Type B pancreatic cell (in vitro differentiated cells): ENCODE data around the gene ZBED5. TPM values are rescaled to one million over a fixed set of nuclear protein-coding genes. Genes with fewer than 3 reads are reported as not detected.

Experiments
- DNase-seq: peaks from one replicate; pipeline ENCODE4 v3.0.0; 2021; ENCODE audit warnings: mixed read lengths; ENCODE audit not compliant: unreplicated experiment; ENCODE audit errors: extremely low spot score
- H3K27ac Mint-ChIP-seq: 2 replicates; pipeline ENCODE4 v1.8.0; 2021; ENCODE audit warnings: mild to moderate bottlenecking, mixed read lengths
- H3K27me3 Mint-ChIP-seq: 2 replicates; pipeline ENCODE4 v1.8.0; 2021; ENCODE audit warnings: mixed read lengths
- H3K36me3 Mint-ChIP-seq: 2 replicates; pipeline ENCODE4 v1.8.0; 2021; ENCODE audit warnings: mixed read lengths
- H3K4me1 Mint-ChIP-seq: one replicate; pipeline ENCODE4 v1.8.0; 2021; ENCODE audit warnings: mixed read lengths; ENCODE audit not compliant: unreplicated experiment
- H3K4me3 Mint-ChIP-seq: 2 replicates; pipeline ENCODE4 v1.8.0; 2021; ENCODE audit warnings: mild to moderate bottlenecking, mixed read lengths
- H3K9me3 Mint-ChIP-seq: 2 replicates; pipeline ENCODE4 v1.8.0; 2021; ENCODE audit warnings: mixed read lengths
- total RNA-seq: library from RNA; stranded (reverse); gene quantifications from 2 replicates; pipeline ENCODE4 v1.2.1, GENCODE V29; 2021; ENCODE audit warnings: low replicate concordance
- TF ChIP-seq, protein P1 (sequence below): fragments of 200-600 bp; sonication (generic); conservative IDR thresholded peaks from 2 replicates; pipeline ENCODE4 v1.5.0; 2021; ENCODE audit warnings: antibody characterized with exemption, mild to moderate bottlenecking

Gene ZBED5
- total RNA-seq, 1 donor from 2014 or later = 88.0 TPM

GRCh38 chr11:10813945-10814344, 43.9 kb downstream of the ZBED5 start:
- H3K36me3 Mint-ChIP-seq = no peaks in the 10 kb centered on the region
- peaks cover under 1% of the 10 kb centered on the region for H3K27me3 Mint-ChIP-seq
- no peaks in the 10 kb centered on the region for H3K9me3 Mint-ChIP-seq
- DNase-seq = no peak
- TF ChIP-seq, protein P1, sequence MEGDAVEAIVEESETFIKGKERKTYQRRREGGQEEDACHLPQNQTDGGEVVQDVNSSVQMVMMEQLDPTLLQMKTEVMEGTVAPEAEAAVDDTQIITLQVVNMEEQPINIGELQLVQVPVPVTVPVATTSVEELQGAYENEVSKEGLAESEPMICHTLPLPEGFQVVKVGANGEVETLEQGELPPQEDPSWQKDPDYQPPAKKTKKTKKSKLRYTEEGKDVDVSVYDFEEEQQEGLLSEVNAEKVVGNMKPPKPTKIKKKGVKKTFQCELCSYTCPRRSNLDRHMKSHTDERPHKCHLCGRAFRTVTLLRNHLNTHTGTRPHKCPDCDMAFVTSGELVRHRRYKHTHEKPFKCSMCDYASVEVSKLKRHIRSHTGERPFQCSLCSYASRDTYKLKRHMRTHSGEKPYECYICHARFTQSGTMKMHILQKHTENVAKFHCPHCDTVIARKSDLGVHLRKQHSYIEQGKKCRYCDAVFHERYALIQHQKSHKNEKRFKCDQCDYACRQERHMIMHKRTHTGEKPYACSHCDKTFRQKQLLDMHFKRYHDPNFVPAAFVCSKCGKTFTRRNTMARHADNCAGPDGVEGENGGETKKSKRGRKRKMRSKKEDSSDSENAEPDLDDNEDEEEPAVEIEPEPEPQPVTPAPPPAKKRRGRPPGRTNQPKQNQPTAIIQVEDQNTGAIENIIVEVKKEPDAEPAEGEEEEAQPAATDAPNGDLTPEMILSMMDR = no peak
- no peak overlapping the region for H3K4me3 Mint-ChIP-seq
- H3K4me1 Mint-ChIP-seq = peaks cover 9% of the 10 kb centered on the region
- no peak overlapping the region for H3K27ac Mint-ChIP-seq

DNA sequence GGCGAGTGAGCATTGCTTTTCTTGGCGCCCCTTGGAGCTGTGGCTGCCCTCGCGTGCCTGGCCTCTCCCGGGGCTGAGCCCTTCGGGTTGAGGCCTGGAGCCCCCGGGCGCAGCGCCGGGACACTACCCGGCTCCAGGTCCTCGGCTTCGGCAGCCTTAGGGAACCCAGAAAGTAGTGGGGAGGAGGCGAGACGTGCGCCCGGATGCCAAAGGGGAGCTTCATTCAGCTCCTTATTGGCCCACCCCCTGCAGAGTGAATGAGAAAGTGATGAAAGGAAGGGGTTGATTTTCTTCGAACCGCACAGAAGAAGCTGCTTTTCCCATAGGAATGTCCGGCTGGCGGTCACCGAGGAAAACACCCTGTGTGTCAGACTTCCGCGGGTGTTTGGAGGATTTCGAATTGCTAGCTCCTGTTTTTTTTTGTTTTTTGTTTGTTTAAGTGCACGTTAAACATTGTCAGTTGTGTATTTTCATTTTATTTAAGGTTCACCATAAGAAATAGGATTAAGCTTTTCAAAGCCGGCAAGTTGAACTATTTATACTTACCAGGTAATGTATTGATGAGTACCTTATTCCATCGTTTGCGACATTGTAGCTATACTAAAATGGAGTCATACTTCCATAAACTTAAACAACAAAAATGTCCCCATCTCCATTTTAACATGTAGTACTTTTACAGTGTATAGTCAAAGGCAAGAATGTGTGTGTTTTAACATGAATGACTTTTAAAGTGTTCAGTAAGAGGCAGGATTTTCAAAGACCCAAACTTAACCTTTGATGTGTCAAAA, 48.3 kb downstream of the ZBED5 start:
- H3K36me3 Mint-ChIP-seq = peaks cover 29% of the 10 kb centered on the region
- H3K4me3 Mint-ChIP-seq = peak overlapping the region; percentile 97
- peak overlapping the region; percentile 95 for H3K27ac Mint-ChIP-seq
- peaks cover 27% of the 10 kb centered on the region for H3K4me1 Mint-ChIP-seq
- H3K9me3 Mint-ChIP-seq = no peaks in the 10 kb centered on the region
- H3K27me3 Mint-ChIP-seq = peaks cover 3% of the 10 kb centered on the region
- no peak for DNase-seq
- TF ChIP-seq, protein P1 = no peak

DNA sequence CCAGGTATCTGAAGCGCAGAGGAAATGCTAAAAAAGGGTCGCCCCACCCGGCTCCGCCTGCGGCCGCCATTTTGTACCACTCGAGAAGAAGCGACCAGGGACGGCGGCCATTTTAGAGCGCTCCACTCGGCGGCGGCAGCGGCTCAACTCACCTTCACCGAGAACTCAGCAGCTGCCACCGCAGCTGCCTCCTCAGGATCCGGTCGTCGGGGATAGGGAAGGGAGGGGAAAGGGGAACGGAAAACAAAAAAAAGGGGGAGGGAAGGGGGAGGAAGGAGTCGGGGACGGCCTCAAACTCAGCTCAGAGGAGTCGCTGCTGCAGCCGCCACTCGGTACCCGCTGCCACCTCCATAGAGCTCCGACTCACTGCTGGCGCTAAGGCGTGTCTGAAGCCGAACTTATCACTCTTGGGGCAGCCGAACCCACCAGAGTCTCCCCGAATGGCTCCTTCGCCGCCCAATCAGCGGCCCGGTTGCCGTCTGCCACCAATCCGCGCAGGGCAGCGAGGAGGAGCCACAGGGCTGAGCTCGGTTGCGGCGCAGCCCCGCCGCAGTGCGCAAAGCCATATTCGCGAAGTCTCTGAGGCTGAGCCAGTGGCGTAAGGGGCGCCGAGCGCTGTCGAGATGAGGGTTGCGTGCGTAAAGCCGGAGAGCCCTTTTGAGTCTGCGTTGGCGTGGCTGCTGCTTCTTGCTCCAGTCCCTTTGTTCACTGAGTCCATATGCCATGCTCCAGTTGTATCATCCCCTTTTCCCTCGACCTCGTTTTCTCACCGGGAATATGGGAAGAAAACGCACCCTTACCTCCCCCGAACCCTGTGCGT, 49.1 kb downstream of the ZBED5 start, which contains the start of gene EIF4G2:
Gene EIF4G2, minus strand, starts transcription at position 374 of the 820 bp plus-strand sequence.
- DNase-seq = peak; percentile 99
- TF ChIP-seq, protein P1 = no peak
- Mint-ChIP-seq H3K9me3 (no peaks in the 10 kb centered on the region), H3K4me3 (peak within 1 kb of the TSS; percentile 97), H3K36me3 (peaks cover 36% of the 10 kb centered on the region), H3K4me1 (peaks cover 29% of the 10 kb centered on the region), H3K27ac (peak within 1 kb of the TSS; percentile 95), H3K27me3 (peaks cover 3% of the 10 kb centered on the region)

GRCh38 chr11:10808235-10808552, 49.7 kb downstream of the ZBED5 start:
- Mint-ChIP-seq H3K9me3 (no peaks in the 10 kb centered on the region), H3K27ac (peak overlapping the region; percentile 95), H3K27me3 (peaks cover 3% of the 10 kb centered on the region), H3K36me3 (peaks cover 41% of the 10 kb centered on the region), H3K4me3 (peak overlapping the region; percentile 97), H3K4me1 (peaks cover 34% of the 10 kb centered on the region)
- DNase-seq = no peak
- TF ChIP-seq, protein P1 = no peak

DNA sequence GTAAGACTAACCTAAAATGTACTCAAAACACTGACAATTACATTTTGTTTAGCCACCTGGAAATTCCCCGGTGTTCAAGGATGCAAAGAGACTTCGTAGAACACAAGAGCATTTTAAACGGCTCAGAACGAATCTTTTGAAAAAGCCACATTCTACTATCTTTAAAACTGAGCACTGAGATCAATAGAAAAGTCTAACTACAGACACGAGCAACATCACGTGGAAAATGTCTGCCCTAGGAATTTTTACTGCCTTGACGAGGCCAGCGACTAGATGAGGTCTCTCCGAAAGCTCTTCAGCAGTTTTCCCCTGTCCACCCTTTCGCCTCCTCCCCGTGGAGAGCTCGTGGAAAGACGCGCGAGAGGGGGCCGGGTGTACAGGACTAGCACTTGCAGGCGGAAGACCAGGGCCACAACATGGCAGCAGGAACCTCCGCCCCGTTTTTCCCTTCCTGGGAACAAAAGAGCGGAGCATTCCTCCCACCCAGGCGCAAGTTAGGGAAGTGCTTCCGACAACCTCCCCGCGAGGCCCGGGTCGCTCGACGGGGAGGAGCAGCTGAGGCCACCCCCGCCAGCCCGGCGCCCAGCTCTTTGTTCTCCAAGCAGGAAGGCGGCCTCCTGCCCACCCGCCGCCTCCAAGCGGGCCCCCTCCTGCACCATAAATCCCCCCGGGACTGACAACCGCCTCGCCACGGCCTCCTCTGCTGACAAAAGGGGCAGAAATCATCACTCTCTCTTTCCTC, 50.2 kb downstream of the ZBED5 start:
- peak overlapping the region; percentile 97 for H3K4me3 Mint-ChIP-seq
- peak; percentile 77 for DNase-seq

More for the DNA sequence above, 50.2 kb downstream of the ZBED5 start:
- H3K4me1 Mint-ChIP-seq = peaks cover 34% of the 10 kb centered on the region
- H3K27ac Mint-ChIP-seq = peak overlapping the region; percentile 95
- H3K27me3 Mint-ChIP-seq = peaks cover 3% of the 10 kb centered on the region
- H3K36me3 Mint-ChIP-seq = peaks cover 42% of the 10 kb centered on the region
- TF ChIP-seq, protein P1 = no peak
- H3K9me3 Mint-ChIP-seq = no peaks in the 10 kb centered on the region
